K562 (cell line): ENCODE measurements around the gene PLK5. TPM values are rescaled to one million over a fixed set of nuclear protein-coding genes. Genes with fewer than 3 reads are reported as not detected.
A peak's percentile ranks its signal among the peaks of the same experiment; 100 is the strongest.

ENCODE experiments used
- CHD1 ChIP-seq: fragments of 200-600 bp; sonication (generic); IDR thresholded peaks from one replicate; pipeline ENCODE4 v1.6.1; 2012; ENCODE audit warnings: mild to moderate bottlenecking, moderate library complexity, low read length, inconsistent platforms
- EP300 ChIP-seq: IDR thresholded peaks from 2 replicates; pipeline ENCODE4 v1.6.1; 2012; ENCODE audit warnings: low read length, improper control_type of control experiment
- EWSR1 ChIP-seq: fragments of 450-650 bp; IDR thresholded peaks from 2 replicates; pipeline ENCODE4 v1.6.1; 2018; ENCODE audit warnings: borderline replicate concordance, mild to moderate bottlenecking, low read depth, moderate library complexity; ENCODE audit not compliant: partially characterized antibody
- EZH2 ChIP-seq: IDR thresholded peaks from 2 replicates; pipeline ENCODE4 v1.6.1; 2012; ENCODE audit warnings: low read depth, mild to moderate bottlenecking, inconsistent platforms, low read length, borderline replicate concordance
- FOS ChIP-seq: IDR thresholded peaks from 3 replicates; pipeline ENCODE4 v1.6.1; 2011; ENCODE audit not compliant: insufficient read length; ENCODE audit errors: extremely low read depth
- FOXA1 ChIP-seq: fragments of 450-650 bp; IDR thresholded peaks from 2 replicates; pipeline ENCODE4 v1.6.1; 2016; ENCODE audit warnings: mild to moderate bottlenecking, borderline replicate concordance
- HDAC2 ChIP-seq: fragments of 450-650 bp; IDR thresholded peaks from 2 replicates; pipeline ENCODE4 v1.6.1; 2016; ENCODE audit warnings: mild to moderate bottlenecking
- KLF10 ChIP-seq: fragments of 250-450 bp; sonication (Bioruptor Pico); IDR thresholded peaks from 2 replicates; pipeline ENCODE4 v1.6.1; 2021; ENCODE audit warnings: matching md5 sums
- KLF6 ChIP-seq: fragments of 250-450 bp; sonication (Bioruptor Pico); IDR thresholded peaks from 2 replicates; pipeline ENCODE4 v1.4.0; 2020; ENCODE audit warnings: mild to moderate bottlenecking, moderate library complexity, borderline replicate concordance
- PHF21A ChIP-seq: fragments of 450-650 bp; IDR thresholded peaks from 2 replicates; pipeline ENCODE4 v1.6.1; 2017; ENCODE audit warnings: low read depth, borderline replicate concordance
- PYGO2 ChIP-seq: fragments of 450-650 bp; IDR thresholded peaks from 2 replicates; pipeline ENCODE4 v1.6.1; 2016; ENCODE audit warnings: mild to moderate bottlenecking, missing genetic modification characterization, moderate library complexity, missing compliant biosample characterization
- RBM25 ChIP-seq: fragments of 200-400 bp; formaldehyde crosslinking; IDR thresholded peaks from 2 replicates; pipeline ENCODE4 v1.6.1; 2018; ENCODE audit warnings: low read length, low read depth, moderate library complexity; ENCODE audit not compliant: severe bottlenecking
- SRSF9 ChIP-seq: fragments of 200-400 bp; formaldehyde crosslinking; IDR thresholded peaks from 2 replicates; pipeline ENCODE4 v1.6.1; 2017; ENCODE audit warnings: low read depth, low read length, borderline replicate concordance
- TCFL5 ChIP-seq: fragments of 250-450 bp; sonication (Bioruptor Pico); conservative IDR thresholded peaks from 2 replicates; pipeline ENCODE4 v1.6.1; 2021; ENCODE audit warnings: mild to moderate bottlenecking, moderate library complexity, matching md5 sums
- TFAM ChIP-seq: fragments of 250-450 bp; sonication (Bioruptor Pico); conservative IDR thresholded peaks from 2 replicates; pipeline ENCODE4 v1.5.0; 2021; ENCODE audit warnings: mild to moderate bottlenecking, moderate library complexity
- ZNF121 ChIP-seq: sonication (generic); formaldehyde crosslinking; conservative IDR thresholded peaks from 2 replicates; pipeline ENCODE4 v1.8.0; 2022; ENCODE audit warnings: missing genetic modification reagents
- ZNF134 ChIP-seq: fragments of 250-450 bp; sonication (Bioruptor Pico); conservative IDR thresholded peaks from 2 replicates; pipeline ENCODE4 v1.4.0; 2020
- ZNF146 ChIP-seq: IDR thresholded peaks from one replicate; pipeline ENCODE4 v1.6.1; 2018; ENCODE audit warnings: missing compliant biosample characterization; ENCODE audit not compliant: unreplicated experiment
- polyA plus RNA-seq, 8 experiments: library from polyadenylated mRNA; depleted of rRNA in 4 of 8; stranded (reverse) in 5 of 8; unstranded in 3 of 8; fragments of >200 nt; fragmentation: Nextera tagmentation in 2 of 8; fragmentation: Illumina TruSeq in 1 of 8; extraction: Ambion mirVana in 2 of 8; extraction: Trizol in 1 of 8; gene quantifications; 2 replicates each; pipeline versions ENCODE4 v1.2.1 to v1.2.3, GENCODE V29; 2011 to 2014; ENCODE audit warnings: inconsistent platforms in 1 of 8, missing spikeins in 1 of 8
- total RNA-seq, 7 experiments: library from RNA; depleted of rRNA in 6 of 7; stranded (reverse); fragments of >200 nt in 6 of 7; fragmentation: Illumina TruSeq in 2 of 7; extraction: Trizol in 2 of 7; gene quantifications; 2 replicates each; pipeline versions ENCODE4 v1.2.1 to v1.2.3, GENCODE V29; 2011 to 2021; ENCODE audit warnings: low replicate concordance in 1 of 7
- TF ChIP-seq, protein P1 (sequence below): fragments of 450-650 bp; IDR thresholded peaks from 2 replicates; pipeline ENCODE4 v1.6.1; 2016
- TF ChIP-seq, protein P2 (sequence below): fragments of 450-650 bp; IDR thresholded peaks from 2 replicates; pipeline ENCODE4 v1.6.1; 2017; ENCODE audit warnings: antibody characterized with exemption, mild to moderate bottlenecking
- TF ChIP-seq, protein P3 (sequence below): fragments of 450-650 bp; IDR thresholded peaks from 2 replicates; pipeline ENCODE4 v1.6.1; 2017; ENCODE audit warnings: mild to moderate bottlenecking, moderate library complexity
- TF ChIP-seq, protein P4 (sequence below), 2 experiments: fragments of 450-650 bp; IDR thresholded peaks; 2 replicates each; pipeline ENCODE4 v1.6.1; 2016

The PLK5 gene
- total and polyA plus RNA-seq, 9 of the 15 experiments (the other 6 are each of a cell fraction or from before 2014, with no cell fraction given) = 0.04 to 0.23 (median 0.11) TPM; not detected in 5

DNA sequence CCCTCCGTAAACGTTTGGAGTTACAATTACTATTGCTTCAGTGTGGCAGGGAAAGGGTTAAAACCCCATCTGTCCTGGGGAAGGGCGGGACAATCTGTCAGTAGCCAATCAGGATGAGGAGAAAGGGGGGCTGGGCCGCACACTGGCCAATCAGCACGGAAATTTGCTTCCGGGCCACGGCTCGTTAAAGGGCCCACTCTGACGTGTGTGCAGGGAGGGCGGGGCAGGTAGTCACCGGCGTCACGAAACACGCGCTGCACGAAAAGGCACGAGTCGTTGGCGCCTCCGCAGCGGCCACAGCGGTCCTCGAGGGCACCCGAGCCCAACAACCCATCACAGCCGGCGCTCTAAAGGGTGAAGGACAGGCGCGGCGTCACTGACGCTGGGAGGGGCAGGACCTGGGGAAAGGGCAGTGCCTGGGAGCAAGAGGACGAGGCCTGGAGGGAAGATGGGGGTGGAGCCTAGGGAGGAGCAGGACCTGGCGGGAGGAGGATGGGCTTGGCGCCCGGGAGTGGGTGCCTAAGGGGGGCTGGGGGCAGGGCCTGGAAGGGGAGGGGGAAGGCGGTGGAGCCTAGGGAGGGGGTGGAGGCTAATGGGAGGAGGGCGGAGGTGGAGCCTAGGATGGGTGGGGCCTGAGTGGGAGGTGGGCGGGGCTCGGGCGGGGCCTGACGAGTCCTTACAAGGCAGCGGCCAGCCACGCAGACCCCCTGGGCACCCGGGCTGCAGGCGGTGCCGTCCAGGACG, 15.9 kb upstream of the PLK5 start (continued):
- TF ChIP-seq ZNF146 (no peak), FOXA1 (no peak), ZNF134 (CRISPR knock-in tag) (no peak), TFAM (CRISPR knock-in tag) (no peak), FOS (peak; percentile 98), SRSF9 (no peak), HDAC2 (peak; percentile 80), EZH2 (no peak), PHF21A (0 out of 2 replicates have a peak, but pooled peaks have one; percentile 19), EWSR1 (no peak), PYGO2 (no peak), RBM25 (peak; percentile 93), EP300 (no peak), CHD1 (no peak), ZNF121 (no peak), TCFL5 (CRISPR knock-in tag) (no peak), KLF6 (no peak), KLF10 (CRISPR knock-in tag) (no peak)
- TF ChIP-seq, protein P1, sequence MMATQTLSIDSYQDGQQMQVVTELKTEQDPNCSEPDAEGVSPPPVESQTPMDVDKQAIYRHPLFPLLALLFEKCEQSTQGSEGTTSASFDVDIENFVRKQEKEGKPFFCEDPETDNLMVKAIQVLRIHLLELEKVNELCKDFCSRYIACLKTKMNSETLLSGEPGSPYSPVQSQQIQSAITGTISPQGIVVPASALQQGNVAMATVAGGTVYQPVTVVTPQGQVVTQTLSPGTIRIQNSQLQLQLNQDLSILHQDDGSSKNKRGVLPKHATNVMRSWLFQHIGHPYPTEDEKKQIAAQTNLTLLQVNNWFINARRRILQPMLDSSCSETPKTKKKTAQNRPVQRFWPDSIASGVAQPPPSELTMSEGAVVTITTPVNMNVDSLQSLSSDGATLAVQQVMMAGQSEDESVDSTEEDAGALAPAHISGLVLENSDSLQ = peak; percentile 89
- TF ChIP-seq, protein P2, sequence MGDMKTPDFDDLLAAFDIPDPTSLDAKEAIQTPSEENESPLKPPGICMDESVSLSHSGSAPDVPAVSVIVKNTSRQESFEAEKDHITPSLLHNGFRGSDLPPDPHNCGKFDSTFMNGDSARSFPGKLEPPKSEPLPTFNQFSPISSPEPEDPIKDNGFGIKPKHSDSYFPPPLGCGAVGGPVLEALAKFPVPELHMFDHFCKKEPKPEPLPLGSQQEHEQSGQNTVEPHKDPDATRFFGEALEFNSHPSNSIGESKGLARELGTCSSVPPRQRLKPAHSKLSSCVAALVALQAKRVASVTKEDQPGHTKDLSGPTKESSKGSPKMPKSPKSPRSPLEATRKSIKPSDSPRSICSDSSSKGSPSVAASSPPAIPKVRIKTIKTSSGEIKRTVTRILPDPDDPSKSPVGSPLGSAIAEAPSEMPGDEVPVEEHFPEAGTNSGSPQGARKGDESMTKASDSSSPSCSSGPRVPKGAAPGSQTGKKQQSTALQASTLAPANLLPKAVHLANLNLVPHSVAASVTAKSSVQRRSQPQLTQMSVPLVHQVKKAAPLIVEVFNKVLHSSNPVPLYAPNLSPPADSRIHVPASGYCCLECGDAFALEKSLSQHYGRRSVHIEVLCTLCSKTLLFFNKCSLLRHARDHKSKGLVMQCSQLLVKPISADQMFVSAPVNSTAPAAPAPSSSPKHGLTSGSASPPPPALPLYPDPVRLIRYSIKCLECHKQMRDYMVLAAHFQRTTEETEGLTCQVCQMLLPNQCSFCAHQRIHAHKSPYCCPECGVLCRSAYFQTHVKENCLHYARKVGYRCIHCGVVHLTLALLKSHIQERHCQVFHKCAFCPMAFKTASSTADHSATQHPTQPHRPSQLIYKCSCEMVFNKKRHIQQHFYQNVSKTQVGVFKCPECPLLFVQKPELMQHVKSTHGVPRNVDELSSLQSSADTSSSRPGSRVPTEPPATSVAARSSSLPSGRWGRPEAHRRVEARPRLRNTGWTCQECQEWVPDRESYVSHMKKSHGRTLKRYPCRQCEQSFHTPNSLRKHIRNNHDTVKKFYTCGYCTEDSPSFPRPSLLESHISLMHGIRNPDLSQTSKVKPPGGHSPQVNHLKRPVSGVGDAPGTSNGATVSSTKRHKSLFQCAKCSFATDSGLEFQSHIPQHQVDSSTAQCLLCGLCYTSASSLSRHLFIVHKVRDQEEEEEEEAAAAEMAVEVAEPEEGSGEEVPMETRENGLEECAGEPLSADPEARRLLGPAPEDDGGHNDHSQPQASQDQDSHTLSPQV = no peak
- TF ChIP-seq, protein P3, sequence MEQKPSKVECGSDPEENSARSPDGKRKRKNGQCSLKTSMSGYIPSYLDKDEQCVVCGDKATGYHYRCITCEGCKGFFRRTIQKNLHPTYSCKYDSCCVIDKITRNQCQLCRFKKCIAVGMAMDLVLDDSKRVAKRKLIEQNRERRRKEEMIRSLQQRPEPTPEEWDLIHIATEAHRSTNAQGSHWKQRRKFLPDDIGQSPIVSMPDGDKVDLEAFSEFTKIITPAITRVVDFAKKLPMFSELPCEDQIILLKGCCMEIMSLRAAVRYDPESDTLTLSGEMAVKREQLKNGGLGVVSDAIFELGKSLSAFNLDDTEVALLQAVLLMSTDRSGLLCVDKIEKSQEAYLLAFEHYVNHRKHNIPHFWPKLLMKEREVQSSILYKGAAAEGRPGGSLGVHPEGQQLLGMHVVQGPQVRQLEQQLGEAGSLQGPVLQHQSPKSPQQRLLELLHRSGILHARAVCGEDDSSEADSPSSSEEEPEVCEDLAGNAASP = no peak
- TF ChIP-seq, protein P4, sequence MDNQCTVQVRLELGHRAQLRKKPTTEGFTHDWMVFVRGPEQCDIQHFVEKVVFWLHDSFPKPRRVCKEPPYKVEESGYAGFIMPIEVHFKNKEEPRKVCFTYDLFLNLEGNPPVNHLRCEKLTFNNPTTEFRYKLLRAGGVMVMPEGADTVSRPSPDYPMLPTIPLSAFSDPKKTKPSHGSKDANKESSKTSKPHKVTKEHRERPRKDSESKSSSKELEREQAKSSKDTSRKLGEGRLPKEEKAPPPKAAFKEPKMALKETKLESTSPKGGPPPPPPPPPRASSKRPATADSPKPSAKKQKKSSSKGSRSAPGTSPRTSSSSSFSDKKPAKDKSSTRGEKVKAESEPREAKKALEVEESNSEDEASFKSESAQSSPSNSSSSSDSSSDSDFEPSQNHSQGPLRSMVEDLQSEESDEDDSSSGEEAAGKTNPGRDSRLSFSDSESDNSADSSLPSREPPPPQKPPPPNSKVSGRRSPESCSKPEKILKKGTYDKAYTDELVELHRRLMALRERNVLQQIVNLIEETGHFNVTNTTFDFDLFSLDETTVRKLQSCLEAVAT (IDR thresholded peaks at IDR 0.05) = peak in 1 of 2 experiments; percentile 79; a peak in 2 of 4 replicates
